Heart right ventricle (tissue), 16 donors: ENCODE measurements around the gene KANSL1. TPM values are rescaled to one million over a fixed set of nuclear protein-coding genes. Genes with fewer than 3 reads are reported as not detected.
A peak's percentile ranks its signal among the peaks of the same experiment; 100 is the strongest.

Experiments used
- ATAC-seq, 8 donors: fragments of 200-7000 bp; cut with Tn5 transposase; one replicate each; pipeline ENCODE4 v1.9.1; 2020; ENCODE audit warnings: mild to moderate bottlenecking in 8 of 8, moderate library complexity in 8 of 8, moderate number of reproducible peaks in 1 of 8
- DNase-seq, 2 donors: peaks; one replicate each; pipeline ENCODE4 v3.0.0-alpha.2; 2020
- H3K27ac ChIP-seq, 10 donors: fragments of 200-600 bp; sonication (generic) in 2 of 10; one replicate each; pipeline versions ENCODE4 v1.5.0 to v1.8.0; 2020 to 2022; ENCODE audit warnings: mild to moderate bottlenecking in 3 of 10
- H3K27me3 ChIP-seq, 7 donors: fragments of 200-600 bp; one replicate each; pipeline ENCODE4 v1.8.0; 2021 to 2022; ENCODE audit warnings: mild to moderate bottlenecking in 2 of 7
- H3K36me3 ChIP-seq, 9 donors: fragments of 200-600 bp; sonication (generic) in 1 of 9; one replicate each; pipeline versions ENCODE4 v1.5.0 to v1.8.0; 2020 to 2022; ENCODE audit warnings: mild to moderate bottlenecking in 2 of 9
- H3K4me1 ChIP-seq, 9 donors: fragments of 200-600 bp; sonication (generic) in 1 of 9; one replicate each; pipeline versions ENCODE4 v1.5.0 to v1.8.0; 2020 to 2022; ENCODE audit warnings: mild to moderate bottlenecking in 4 of 9
- H3K4me3 ChIP-seq, 10 donors: fragments of 200-600 bp; sonication (generic) in 2 of 10; one replicate each; pipeline versions ENCODE4 v1.5.0 to v1.8.0; 2020 to 2022; ENCODE audit warnings: mild to moderate bottlenecking in 7 of 10, moderate library complexity in 2 of 10
- H3K9me3 ChIP-seq, 11 donors: fragments of 200-600 bp in 10 of 11; sonication (generic) in 2 of 11; one replicate each; pipeline versions ENCODE4 v1.5.0 to v1.8.0; 2013 to 2022; ENCODE audit warnings: mild to moderate bottlenecking in 2 of 11, control low read depth in 1 of 11, moderate library complexity in 1 of 11
- CTCF ChIP-seq, 9 donors: fragments of 200-600 bp; sonication (generic) in 2 of 9; IDR thresholded peaks; one replicate each; pipeline versions ENCODE4 v1.5.0 to v1.8.0; 2021 to 2022; ENCODE audit warnings: antibody characterized with exemption in 9 of 9, mild to moderate bottlenecking in 5 of 9, moderate library complexity in 1 of 9
- WGBS, 2 donors: extraction: QIAGEN DNeasy Blood & Tissue Kit; methylation state at CpG; one replicate each; pipeline ENCODE4 v1.1.7; 2013; ENCODE audit warnings: inconsistent platforms in 1 of 2; 5-methylcytosine and 5-hydroxymethylcytosine counted together
- intact Hi-C, 10 donors: fragments of 100-400 bp; cut with DNase I; formaldehyde crosslinking; loops; one replicate each; pipeline versions ENCODE4 v1.11.1 to v1.14.2; 2022
- polyA plus RNA-seq, 2 donors: library from polyadenylated mRNA; stranded (reverse); fragments of 200-250 nt; gene quantifications; one replicate each; pipeline ENCODE4 v1.2.3, GENCODE V29; 2013
- total RNA-seq, 10 donors: library from RNA; stranded (reverse); fragmentation: NEBNext Ultra II Directional in 3 of 10; extraction: Animal tissue kit (Norgen Biotek cat#: 25700) in 3 of 10; gene quantifications; one replicate each; pipeline versions ENCODE4 v1.2.1 to v1.2.4, GENCODE V29; 2021 to 2023
- donor health status: Arrhythmogenic right ventricular cardiomyopathy.
- donor health status: ischemic (EF 13 %, LVEDD 7.1; RV severe dilation, severe dysfunction).
- donor health status: healthy with polysubstance abuse.
- donor health status: DM: no; HTN: yes; CAD: no.
- donor health status: DM: no; HTN: no; CAD: no.
- donor health status: ischemic (EF 25% LVEDD 6.9; RV normal size, moderate dysfunction).
- donor health status: ischemic (EF 25% LVEDD 5.7; RV mildly dilated, moderate dysfunction).
- donor health status: healthy.
- donor health status: DM: yes; HTN: yes; CAD: no.
- donor health status: Ischemic cardiomyopathy.
- donor health status: ischemic (EF 35%, LVEDD 5.7; RV mildly dilated, moderate dysfunction).
- donor health status: nonischemic (EF 11% LVEDD 7.7; RV severe dilation, severe dysfunction).
- donor health status: DM: yes; HTN: yes; CAD: no.
- donor health status: PGD.
- donor health status: ischemic (EF 29% LVEDD 5.4; RV normal size, mild dysfunction).
- donor health status: nonischemic (EF 23%, LVEDD 6.1; RV moderate dilation, normal function).

Gene KANSL1
- total and polyA plus RNA-seq, 12 donors = 8.2 to 52.5 (median 41.1) TPM

- intact Hi-C loops = loop anchor here in 1 of 10 donors (10.0 kb wide), 1 partner anchor 50 kb away; no protein-coding TSS in a partner anchor
- no peak for DNase-seq
- Histone ChIP-seq H3K27me3 (no peaks in the 10 kb centered on the region), H3K4me3 (no peak overlapping the region), H3K4me1 (peaks cover 4 to 98% (median 78%) of the 10 kb centered on the region in 9 donors), H3K9me3 (no peaks in the 10 kb centered on the region), H3K27ac (no peak overlapping the region), H3K36me3 (no peaks in the 10 kb centered on the region)
- no peak for ATAC-seq
- 95 to 96% methylated on average over 4 of the region's 4 CpGs for WGBS, 2 donors
- TF ChIP-seq CTCF (IDR thresholded peaks at IDR 0.05) = no peak
Measured at GRCh38 chr17:46135126-46135812, 58.0 kb downstream of the KANSL1 start.

- no peak for TF ChIP-seq CTCF (IDR thresholded peaks at IDR 0.05)
- intact Hi-C loops = no loop called here
- ATAC-seq (no peak), DNase-seq (no peak)
- no peaks in the 10 kb centered on the region for H3K27me3 ChIP-seq
- H3K4me3 ChIP-seq = no peak overlapping the region
- peaks cover 7 to 95% (median 63%) of the 10 kb centered on the region in 9 donors for H3K4me1 ChIP-seq
- H3K9me3 ChIP-seq = no peaks in the 10 kb centered on the region
- H3K27ac ChIP-seq = peak overlapping the region in 1 of 10 donors; percentile 11
- H3K36me3 ChIP-seq = no peaks in the 10 kb centered on the region
- WGBS, 2 donors = 45 to 52% methylated on average over 2 of the region's 2 CpGs
Measured at GRCh38 chr17:46129302-46129701, 63.9 kb downstream of the KANSL1 start.

GRCh38 chr17:46128453-46128852 lies 64.8 kb downstream of the KANSL1 start:
- Histone ChIP-seq H3K4me3 (no peak overlapping the region), H3K36me3 (peaks cover 0 to 3% (median 0%) of the 10 kb centered on the region in 9 donors), H3K9me3 (no peaks in the 10 kb centered on the region), H3K27me3 (no peaks in the 10 kb centered on the region), H3K4me1 (peaks cover 7 to 95% (median 69%) of the 10 kb centered on the region in 9 donors), H3K27ac (peak overlapping the region in 3 of 10 donors; percentile 0 to 24 (median 7))
- intact Hi-C loops = no loop called here
- no peak for TF ChIP-seq CTCF (IDR thresholded peaks at IDR 0.05)
- 47 to 52% methylated on average over 4 of the region's 4 CpGs for WGBS, 2 donors
- DNase-seq = no peak
- ATAC-seq = peak in 5 of 8 donors; percentile 19 to 57 (median 53)

- no peak for TF ChIP-seq CTCF (IDR thresholded peaks at IDR 0.05)
- intact Hi-C loops = no loop called here
- Histone ChIP-seq H3K4me3 (no peak overlapping the region), H3K36me3 (peaks cover 0 to 3% (median 0%) of the 10 kb centered on the region in 9 donors), H3K4me1 (peaks cover 7 to 96% (median 73%) of the 10 kb centered on the region in 9 donors), H3K27ac (no peak overlapping the region), H3K27me3 (no peaks in the 10 kb centered on the region), H3K9me3 (no peaks in the 10 kb centered on the region)
- WGBS, 2 donors = 94 to 99% methylated on average over 2 of the region's 2 CpGs
- ATAC-seq (no peak), DNase-seq (no peak)
Measured at GRCh38 chr17:46127524-46127923, 65.7 kb downstream of the KANSL1 start.
